ENCODE results near the gene ACOX1. TPM values are rescaled to one million over a fixed set of nuclear protein-coding genes. Genes with fewer than 3 reads are reported as not detected.
A peak's percentile ranks its signal among the peaks of the same experiment; 100 is the strongest.

The ACOX1 gene
- total and polyA plus RNA-seq, 2 of the 13 experiments (the other 11 are each of a cell fraction or from before 2014, with no cell fraction given): 86.4 to 120 TPM

- TF ChIP-seq ZXDC (CRISPR knock-in tag; IDR thresholded peaks at IDR 0.05) (peak; percentile 82; the same call in 1 of the 2 replicates), NR1H2 (CRISPR knock-in tag; IDR thresholded peaks at IDR 0.05; ENCODE audit: borderline replicate concordance, low read depth) (no peak), HNRNPUL1 (IDR thresholded peaks at IDR 0.05; ENCODE audit: low read depth, low read length) (peak; percentile 68; the same call in 1 of the 2 replicates), RORA (CRISPR knock-in tag; IDR thresholded peaks at IDR 0.05) (no peak), ZNF205 (CRISPR knock-in tag; IDR thresholded peaks at IDR 0.05) (peak; percentile 82; the same call in 1 of the 2 replicates), MED8 (CRISPR knock-in tag; IDR thresholded peaks at IDR 0.05; ENCODE audit: insufficient replicate concordance) (peak; percentile 96), ZNF512B (CRISPR knock-in tag; IDR thresholded peaks at IDR 0.05; ENCODE audit: borderline replicate concordance) (0 out of 2 replicates have a peak, but pooled peaks have one; percentile 67), PRMT3 (CRISPR knock-in tag; IDR thresholded peaks at IDR 0.05; ENCODE audit: borderline replicate concordance, low read depth) (peak; percentile 91), SETDB1 (CRISPR knock-in tag; IDR thresholded peaks at IDR 0.05; ENCODE audit: borderline replicate concordance) (no peak), THAP11 (CRISPR knock-in tag; IDR thresholded peaks at IDR 0.05) (peak; percentile 99), PRDM10 (CRISPR knock-in tag; IDR thresholded peaks at IDR 0.05; ENCODE audit: low read depth) (peak; percentile 47; the same call in 1 of the 2 replicates), NFIC (IDR thresholded peaks at IDR 0.05; ENCODE audit: low read length) (no peak), HNF1A (IDR thresholded peaks at IDR 0.05; ENCODE audit: low read depth) (peak; percentile 26; the same call in 1 of the 2 replicates), HNF1A (CRISPR knock-in tag; IDR thresholded peaks at IDR 0.05; ENCODE audit: borderline replicate concordance) (peak; percentile 68)
These were observed 38.1 kb downstream of the ACOX1 start, which contains the start of gene FBF1 (continued) for GRCh38 chr17:75940727-75941441.
